HG02870 (cell line): ENCODE data around the gene CP.

Source experiments
- ATAC-seq: cut with Tn5 transposase; IDR thresholded peaks from one replicate; pipeline ENCODE4 v1.9.1; 2021; ENCODE audit warnings: mild to moderate bottlenecking, moderate library complexity; ENCODE audit not compliant: unreplicated experiment

The CP gene

GRCh38 chr3:149129326-149130205 lies 92.1 kb downstream of the CP start, which contains the start of gene HPS3:
HPS3 (plus strand) TSS chr3:149129638; CDS start chr3:149129724, 86 bp downstream.
- peak; percentile 92 for ATAC-seq

GRCh38 chr3:149128821-149129220 lies 92.8 kb downstream of the CP start:
- ATAC-seq = no peak

- no peak for ATAC-seq
These were observed 98.7 kb downstream of the CP start for GRCh38 chr3:149122721-149123578.
